ENCODE measurements around the gene COL4A5. TPM values are rescaled to one million over a fixed set of nuclear protein-coding genes. Genes with fewer than 3 reads are reported as not detected.

The COL4A5 gene
- total RNA-seq, 1 experiment from 2014 or later = 51.3 TPM

GRCh38 chrX:108417257-108417656 lies 22.4 kb upstream of the COL4A5 start:
- no peak overlapping the region for H2BK20ac ChIP-seq (ENCODE audit: low read depth, low read length, poor library complexity, severe bottlenecking)
- H3K27me3 Mint-ChIP-seq (ENCODE audit: low read depth) = no peaks in the 10 kb centered on the region
- no peaks in the 10 kb centered on the region for H3K9me3 Mint-ChIP-seq
- H4K91ac ChIP-seq (ENCODE audit: insufficient read length, low read depth, low read length) = no peak overlapping the region
- no peak overlapping the region for H3K14ac ChIP-seq (ENCODE audit: insufficient read depth, low read length)
- peaks cover 4% of the 10 kb centered on the region for H3K4me1 ChIP-seq (ENCODE audit: insufficient read depth, low read length)
- no peak overlapping the region for H3K18ac ChIP-seq (ENCODE audit: insufficient read length, low read depth, low read length)
- H3K79me2 ChIP-seq (ENCODE audit: insufficient read depth, low read length) = no peaks in the 10 kb centered on the region
- no peaks in the 10 kb centered on the region for H3K79me1 ChIP-seq (ENCODE audit: insufficient read depth, low read depth, low read length, poor library complexity, severe bottlenecking)
- no peak overlapping the region for H4K8ac ChIP-seq (replicated peaks; ENCODE audit: insufficient read length, low read depth, low read length)
- H3K27me3 ChIP-seq (ENCODE audit: insufficient read depth, low read length) = no peaks in the 10 kb centered on the region
- no peak overlapping the region for H3K4ac ChIP-seq (ENCODE audit: low read depth, low read length)
- H2BK12ac ChIP-seq (ENCODE audit: insufficient read length, low read depth, low read length) = no peak overlapping the region
- H3K27ac ChIP-seq (ENCODE audit: insufficient read length, low read depth, low read length) = no peak overlapping the region
- no peak overlapping the region for H3K56ac ChIP-seq (ENCODE audit: insufficient read length, low read depth, low read length)
- no peak overlapping the region for H3T11ph ChIP-seq (ENCODE audit: low read length)
- no peak overlapping the region for H2BK5ac ChIP-seq (ENCODE audit: insufficient read length, low read length)
- no peak overlapping the region for H4K5ac ChIP-seq (ENCODE audit: insufficient read length, low read depth, low read length)
- DNase-seq = no peak
- H3K4me1 Mint-ChIP-seq = peaks cover 52 to 56% of the 10 kb centered on the region in 2 experiments
- no peak overlapping the region for H3K4me3 Mint-ChIP-seq
- peak overlapping the region; percentile 40 for H3K23ac ChIP-seq (ENCODE audit: insufficient read length, low read depth, low read length)
- no peak overlapping the region for H2AK5ac ChIP-seq (ENCODE audit: insufficient read length, low read length)
- no peak overlapping the region for H2BK15ac ChIP-seq (ENCODE audit: low read depth, low read length)
- H2BK120ac ChIP-seq (ENCODE audit: low read depth, low read length, poor library complexity, severe bottlenecking) = no peak overlapping the region
- H3K4me2 ChIP-seq (ENCODE audit: insufficient read depth, insufficient read length, low read length) = no peak overlapping the region
- H3K27ac Mint-ChIP-seq = no peak overlapping the region
- WGBS (ENCODE audit: extremely low coverage, insufficient read length, low lambda C conversion rate) = no CpG with 5 or more reads among the region's 1 CpG
- no peaks in the 10 kb centered on the region for H3K9me3 ChIP-seq (ENCODE audit: control insufficient read depth, low read depth, low read length)
- no peak overlapping the region for H2AFZ ChIP-seq (ENCODE audit: low read length)
- no peak overlapping the region for H3K9ac ChIP-seq (ENCODE audit: extremely low read depth, insufficient read length, low read length)
- H3K36me3 Mint-ChIP-seq (ENCODE audit: insufficient read depth in 1 of 3, low read depth in 3 of 3) = no peaks in the 10 kb centered on the region
- H3K23me2 ChIP-seq (ENCODE audit: insufficient read length, low read depth, low read length, poor library complexity, severe bottlenecking) = no peaks in the 10 kb centered on the region
- TF ChIP-seq, protein P1, sequence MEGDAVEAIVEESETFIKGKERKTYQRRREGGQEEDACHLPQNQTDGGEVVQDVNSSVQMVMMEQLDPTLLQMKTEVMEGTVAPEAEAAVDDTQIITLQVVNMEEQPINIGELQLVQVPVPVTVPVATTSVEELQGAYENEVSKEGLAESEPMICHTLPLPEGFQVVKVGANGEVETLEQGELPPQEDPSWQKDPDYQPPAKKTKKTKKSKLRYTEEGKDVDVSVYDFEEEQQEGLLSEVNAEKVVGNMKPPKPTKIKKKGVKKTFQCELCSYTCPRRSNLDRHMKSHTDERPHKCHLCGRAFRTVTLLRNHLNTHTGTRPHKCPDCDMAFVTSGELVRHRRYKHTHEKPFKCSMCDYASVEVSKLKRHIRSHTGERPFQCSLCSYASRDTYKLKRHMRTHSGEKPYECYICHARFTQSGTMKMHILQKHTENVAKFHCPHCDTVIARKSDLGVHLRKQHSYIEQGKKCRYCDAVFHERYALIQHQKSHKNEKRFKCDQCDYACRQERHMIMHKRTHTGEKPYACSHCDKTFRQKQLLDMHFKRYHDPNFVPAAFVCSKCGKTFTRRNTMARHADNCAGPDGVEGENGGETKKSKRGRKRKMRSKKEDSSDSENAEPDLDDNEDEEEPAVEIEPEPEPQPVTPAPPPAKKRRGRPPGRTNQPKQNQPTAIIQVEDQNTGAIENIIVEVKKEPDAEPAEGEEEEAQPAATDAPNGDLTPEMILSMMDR (conservative IDR thresholded peaks at IDR 0.05) = no peak
- no peaks in the 10 kb centered on the region for H4K20me1 ChIP-seq (ENCODE audit: control insufficient read depth, insufficient read depth, insufficient read length)

Data from H9 (cell line).